Measurements from ENCODE around the gene FCRLA.
A peak's percentile ranks its signal among the peaks of the same experiment; 100 is the strongest.

FCRLA gene

DNA sequence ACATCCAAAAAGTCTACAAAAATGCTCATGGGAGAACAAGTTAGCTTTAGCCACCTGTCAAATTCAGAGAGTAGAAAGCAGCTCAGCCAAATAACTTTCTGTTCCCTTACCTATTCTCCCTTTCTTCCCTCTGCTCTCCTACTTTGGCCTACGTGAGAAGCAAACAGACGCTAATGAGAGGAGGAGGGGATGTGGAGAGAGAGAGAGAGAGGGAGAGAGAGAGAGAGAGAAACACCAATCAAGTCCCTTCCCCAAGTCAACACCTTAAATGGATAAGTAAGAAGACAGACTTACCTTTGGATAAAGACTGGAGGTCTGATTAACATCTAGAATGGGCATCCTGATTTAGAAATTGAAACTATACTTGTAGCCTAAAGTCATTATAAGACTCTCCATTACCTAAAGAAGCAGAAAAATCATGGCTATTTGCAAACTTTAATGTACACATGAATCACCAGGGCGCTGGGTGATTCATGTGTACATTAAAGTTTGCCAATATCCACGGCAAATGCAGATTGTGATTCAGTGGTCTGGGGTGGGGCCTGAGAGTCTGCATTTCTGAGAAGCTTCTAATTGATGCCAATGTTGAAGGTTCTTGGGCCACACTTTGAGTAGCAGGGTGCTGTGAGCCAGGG lies 29.4 kb downstream of the FCRLA start:
- Mint-ChIP-seq H3K36me3 (ENCODE audit: low read depth) (no peaks in the 10 kb centered on the region), H3K9me3 (no peaks in the 10 kb centered on the region), H3K4me1 (ENCODE audit: low read depth) (peaks cover 49% of the 10 kb centered on the region), H3K27ac (peak overlapping the region; percentile 81), H3K27me3 (no peaks in the 10 kb centered on the region), H3K4me3 (no peak overlapping the region)
- no peak for DNase-seq

DNA sequence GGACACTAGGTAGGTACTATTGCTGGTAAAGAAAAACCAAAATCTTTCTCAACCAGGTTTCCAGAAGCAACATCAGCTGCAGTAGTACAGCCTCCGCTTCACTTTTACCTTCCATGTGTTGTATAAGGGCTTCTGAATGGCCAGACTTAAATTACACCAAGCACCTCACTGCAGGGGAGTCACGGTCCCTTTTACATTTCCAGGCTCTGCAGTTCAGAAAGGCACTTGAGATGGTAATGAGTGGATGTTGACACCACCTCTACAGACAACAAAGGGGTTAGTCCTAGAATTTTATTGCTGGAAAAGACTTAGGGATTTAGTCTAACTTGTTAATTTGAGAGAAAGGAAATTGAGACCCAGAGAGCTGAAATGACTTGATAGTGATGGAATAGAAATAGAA lies 30.6 kb downstream of the FCRLA start:
- H3K4me1 Mint-ChIP-seq (ENCODE audit: low read depth) = peaks cover 48% of the 10 kb centered on the region
- no peak overlapping the region for H3K4me3 Mint-ChIP-seq
- H3K9me3 Mint-ChIP-seq = no peaks in the 10 kb centered on the region
- H3K27ac Mint-ChIP-seq = no peak overlapping the region
- no peak for DNase-seq
- H3K27me3 Mint-ChIP-seq = no peaks in the 10 kb centered on the region
- H3K36me3 Mint-ChIP-seq (ENCODE audit: low read depth) = no peaks in the 10 kb centered on the region

DNA sequence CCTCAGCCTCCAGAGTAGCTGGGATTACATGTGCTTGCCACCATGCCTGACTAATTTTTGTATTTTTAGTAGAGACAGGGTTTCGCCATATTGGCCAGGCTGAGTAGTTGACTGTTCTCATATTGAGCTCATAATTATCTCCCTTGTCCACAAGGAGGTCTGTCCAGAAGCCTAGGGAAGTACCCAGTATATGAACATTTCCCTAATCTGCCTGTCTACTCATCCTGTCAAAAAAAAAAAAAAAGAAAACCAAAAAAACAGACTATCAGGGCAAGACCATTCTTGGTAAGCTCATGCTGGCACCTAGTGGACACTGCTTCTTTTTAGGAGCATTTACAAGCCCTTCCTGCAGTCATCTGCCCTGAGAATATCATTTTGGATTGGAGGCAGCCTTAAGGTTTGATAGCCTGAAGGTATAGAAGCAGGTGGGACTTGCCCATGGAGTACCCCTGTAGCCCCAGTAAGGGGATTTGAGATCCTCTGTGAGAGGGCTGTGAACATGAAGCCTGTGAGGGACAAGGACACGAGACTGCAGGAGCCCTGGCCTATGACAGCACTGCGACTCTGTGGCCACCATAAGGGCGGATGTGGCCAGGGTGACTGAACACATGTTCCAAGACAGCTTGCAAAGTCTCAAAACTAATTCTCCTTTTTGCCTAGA lies 31.7 kb downstream of the FCRLA start:
- no peak overlapping the region for H3K4me3 Mint-ChIP-seq
- H3K36me3 Mint-ChIP-seq (ENCODE audit: low read depth) = no peaks in the 10 kb centered on the region
- peaks cover 53% of the 10 kb centered on the region for H3K4me1 Mint-ChIP-seq (ENCODE audit: low read depth)
- peak overlapping the region; percentile 50 for H3K27ac Mint-ChIP-seq
- no peaks in the 10 kb centered on the region for H3K9me3 Mint-ChIP-seq
- DNase-seq = peak; percentile 63
- H3K27me3 Mint-ChIP-seq = no peaks in the 10 kb centered on the region

DNA sequence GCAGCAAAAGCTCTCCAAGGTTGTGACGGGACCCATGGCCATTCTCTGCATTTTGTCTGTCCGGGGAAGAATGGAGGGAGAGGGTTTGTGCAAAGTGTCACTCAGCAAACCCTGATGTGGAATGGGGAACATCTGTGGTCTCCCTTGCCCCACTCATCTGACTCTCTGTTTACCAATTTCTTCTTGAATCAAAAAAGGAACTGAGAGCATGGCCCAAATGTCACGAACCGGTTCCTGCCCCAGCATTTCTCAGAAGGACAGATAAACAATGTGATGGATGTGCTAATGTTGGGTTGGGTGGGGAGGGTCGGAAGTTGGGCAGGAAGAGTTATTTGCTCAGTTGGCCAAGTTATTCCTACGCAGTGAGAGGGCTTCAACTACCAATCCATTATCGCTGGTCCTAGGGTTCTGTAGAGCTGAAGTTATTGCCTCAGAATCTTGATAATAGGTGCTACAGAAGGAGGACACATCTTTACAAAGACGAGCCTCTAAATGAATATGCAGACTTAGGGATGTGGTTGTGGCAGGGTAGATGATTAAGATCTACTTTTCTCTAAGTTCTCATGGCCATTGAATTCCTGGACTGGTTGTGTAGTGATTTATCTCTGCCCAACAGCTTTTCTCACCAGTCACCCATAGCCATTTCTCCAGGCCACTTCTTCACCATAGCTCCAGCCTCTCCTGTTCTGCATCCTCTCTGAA lies 33.0 kb downstream of the FCRLA start:
- Mint-ChIP-seq H3K36me3 (ENCODE audit: low read depth) (no peaks in the 10 kb centered on the region), H3K4me1 (ENCODE audit: low read depth) (peaks cover 65% of the 10 kb centered on the region), H3K27ac (no peak overlapping the region), H3K27me3 (no peaks in the 10 kb centered on the region), H3K4me3 (no peak overlapping the region), H3K9me3 (no peaks in the 10 kb centered on the region)
- no peak for DNase-seq

DNA sequence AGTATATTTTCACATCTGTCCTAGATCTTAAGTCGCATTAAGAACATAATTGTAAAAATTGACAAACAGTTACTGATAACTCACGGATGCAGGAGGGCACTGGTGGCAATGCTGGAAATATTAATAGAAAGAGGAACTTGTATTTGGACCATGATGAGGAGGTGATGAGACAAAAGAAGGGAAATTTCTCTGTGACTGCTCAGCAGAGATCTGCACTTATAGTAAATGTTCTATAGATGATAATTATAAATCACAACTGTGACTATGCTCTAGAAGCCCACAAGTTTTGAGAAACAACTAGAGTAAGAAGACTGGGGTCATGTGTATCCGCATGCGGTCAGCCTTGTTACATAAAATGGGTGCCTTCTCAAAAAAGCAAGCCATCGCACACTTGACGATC lies 33.9 kb downstream of the FCRLA start:
- Mint-ChIP-seq H3K27ac (no peak overlapping the region), H3K36me3 (ENCODE audit: low read depth) (no peaks in the 10 kb centered on the region), H3K4me3 (no peak overlapping the region), H3K27me3 (no peaks in the 10 kb centered on the region), H3K4me1 (ENCODE audit: low read depth) (peaks cover 65% of the 10 kb centered on the region), H3K9me3 (no peaks in the 10 kb centered on the region)
- DNase-seq = no peak

DNA sequence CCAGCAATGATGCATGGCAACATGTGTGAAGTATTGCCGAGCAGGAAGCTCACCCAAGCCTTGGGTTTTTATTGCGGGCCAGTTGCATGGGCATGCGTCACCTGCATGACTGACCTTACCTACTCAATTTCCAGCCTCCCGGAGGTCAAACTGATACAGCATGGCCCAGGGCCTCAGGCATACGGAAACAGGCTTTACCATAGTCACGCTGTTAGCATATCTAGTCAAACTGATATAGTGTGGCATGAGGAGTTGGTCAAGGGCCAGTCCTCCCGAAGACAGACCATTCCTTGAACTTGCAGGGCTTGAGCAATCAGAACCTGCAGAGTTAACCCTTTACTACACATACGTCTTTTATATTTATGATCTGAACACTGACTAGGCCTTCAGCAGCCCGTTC lies 36.2 kb downstream of the FCRLA start:
- no peaks in the 10 kb centered on the region for H3K27me3 Mint-ChIP-seq
- no peak for DNase-seq
- peak overlapping the region; percentile 68 for H3K27ac Mint-ChIP-seq
- H3K4me3 Mint-ChIP-seq = no peak overlapping the region
- H3K9me3 Mint-ChIP-seq = no peaks in the 10 kb centered on the region
- H3K36me3 Mint-ChIP-seq (ENCODE audit: low read depth) = no peaks in the 10 kb centered on the region
- peaks cover 58% of the 10 kb centered on the region for H3K4me1 Mint-ChIP-seq (ENCODE audit: low read depth)

DNA sequence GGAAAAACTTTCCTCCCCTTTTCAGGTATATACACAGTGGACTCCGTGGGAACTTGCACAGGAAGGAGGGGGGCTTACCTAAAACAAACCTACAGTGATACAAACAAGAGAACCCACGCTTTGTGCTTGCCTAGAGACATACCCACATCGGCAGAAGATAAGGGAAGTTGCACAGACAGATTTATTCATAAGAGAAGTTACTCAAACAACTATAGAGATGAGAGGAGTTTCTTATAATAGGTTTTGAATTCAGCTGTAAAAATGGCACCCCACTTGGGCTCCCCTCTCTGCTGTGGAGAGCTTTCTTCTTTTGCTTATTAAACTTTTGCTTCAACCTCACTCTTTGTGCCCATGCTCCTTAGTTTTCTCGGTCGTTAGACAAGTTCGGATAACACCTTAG lies 40.8 kb downstream of the FCRLA start:
- Mint-ChIP-seq H3K4me3 (no peak overlapping the region), H3K27ac (no peak overlapping the region), H3K9me3 (no peaks in the 10 kb centered on the region), H3K4me1 (ENCODE audit: low read depth) (peaks cover 60% of the 10 kb centered on the region), H3K36me3 (ENCODE audit: low read depth) (peaks cover 27% of the 10 kb centered on the region), H3K27me3 (no peaks in the 10 kb centered on the region)
- DNase-seq = no peak

DNA sequence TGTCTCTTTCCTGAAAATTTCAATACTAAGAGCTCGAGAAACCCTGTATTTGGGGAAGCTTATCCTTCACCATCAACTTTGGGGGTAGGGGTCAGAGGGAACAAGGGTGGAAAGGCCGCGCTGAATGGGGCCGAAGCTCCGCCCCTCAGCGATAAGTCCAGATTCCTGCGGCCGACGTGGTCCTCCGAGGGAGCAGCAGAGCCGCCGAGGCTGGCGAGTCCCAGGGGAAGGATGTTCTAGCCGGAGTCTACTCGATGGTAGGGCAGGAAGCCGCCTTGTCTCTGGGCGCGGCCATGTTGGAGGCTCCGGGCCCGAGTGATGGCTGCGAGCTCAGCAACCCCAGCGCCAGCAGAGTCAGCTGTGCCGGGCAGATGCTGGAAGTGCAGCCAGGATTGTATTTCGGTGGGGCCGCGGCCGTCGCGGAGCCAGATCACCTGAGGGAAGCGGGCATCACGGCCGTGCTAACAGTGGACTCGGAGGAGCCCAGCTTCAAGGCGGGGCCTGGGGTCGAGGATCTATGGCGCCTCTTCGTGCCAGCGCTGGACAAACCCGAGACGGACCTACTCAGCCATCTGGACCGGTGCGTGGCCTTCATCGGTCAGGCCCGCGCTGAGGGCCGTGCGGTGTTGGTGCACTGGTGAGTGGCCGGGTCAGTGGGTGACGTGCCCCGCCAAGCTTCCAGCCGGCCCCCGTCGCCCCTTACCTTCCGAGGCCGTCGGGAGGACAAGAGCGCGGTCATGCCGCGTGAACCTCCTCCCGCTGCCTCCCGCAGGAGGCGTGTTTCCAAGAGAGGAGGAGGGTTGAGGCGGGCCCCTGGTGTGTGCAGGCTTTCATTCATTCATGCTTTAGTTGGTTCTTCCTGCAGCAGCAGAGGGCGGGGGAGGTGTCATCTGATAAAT lies 42.7 kb downstream of the FCRLA start, which contains the start of gene DUSP12:
Gene DUSP12 (plus strand): TSS at position 278 of the 899 bp plus-strand sequence. CDS start 16 bp downstream, at position 294.
- Mint-ChIP-seq H3K4me1 (ENCODE audit: low read depth) (peaks cover 56% of the 10 kb centered on the region), H3K4me3 (peak within 1 kb of the TSS; percentile 100), H3K27me3 (no peaks in the 10 kb centered on the region), H3K27ac (peak within 1 kb of the TSS; percentile 99), H3K36me3 (ENCODE audit: low read depth) (peaks cover 44% of the 10 kb centered on the region), H3K9me3 (peaks cover 6% of the 10 kb centered on the region)
- peak; percentile 89 for DNase-seq

DNA sequence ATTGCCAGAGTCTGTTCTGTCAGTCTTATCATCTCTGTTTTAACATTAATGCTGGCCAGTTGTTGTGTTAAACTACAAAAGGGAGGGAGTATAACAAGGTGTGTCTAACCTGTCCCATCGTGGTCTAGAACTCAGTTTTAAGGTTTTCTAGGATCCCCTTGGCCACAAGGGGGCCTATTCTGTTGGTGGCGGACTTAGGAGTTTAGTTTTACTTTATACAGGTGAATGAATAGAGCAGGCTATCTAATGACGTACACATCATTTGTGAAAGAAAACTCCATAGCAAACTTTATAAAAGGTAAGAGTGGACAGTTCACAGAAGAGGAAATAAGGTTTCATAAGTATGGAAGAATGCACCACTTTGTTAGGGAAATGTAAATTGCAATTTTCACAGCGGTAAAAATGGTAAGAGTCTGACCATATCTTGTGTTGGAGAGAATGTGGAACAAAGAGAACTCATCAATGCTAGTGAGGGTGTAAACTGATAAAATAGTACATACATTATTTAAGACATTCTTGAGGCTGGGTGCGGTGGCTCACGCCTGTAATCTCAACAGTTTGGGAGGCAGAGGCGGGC lies 56.6 kb downstream of the FCRLA start:
- Mint-ChIP-seq H3K27me3 (no peaks in the 10 kb centered on the region), H3K27ac (peak overlapping the region; percentile 15), H3K9me3 (no peaks in the 10 kb centered on the region), H3K4me3 (peak overlapping the region; percentile 43), H3K36me3 (ENCODE audit: low read depth) (peaks cover 23% of the 10 kb centered on the region), H3K4me1 (ENCODE audit: low read depth) (peaks cover 45% of the 10 kb centered on the region)
- DNase-seq = no peak

All from activated T-cell treated with anti-CD3 and anti-CD28 coated beads, Interleukin-2, amount 50 U/mL, for 24 hours (primary cell).